ENCODE results near the gene MAL. TPM values are rescaled to one million over a fixed set of nuclear protein-coding genes. Genes with fewer than 3 reads are reported as not detected.

The MAL gene
- total and polyA plus RNA-seq, 2 of the 8 experiments (the other 6 are each of a cell fraction or from before 2014, with no cell fraction given): not detected

DNA sequence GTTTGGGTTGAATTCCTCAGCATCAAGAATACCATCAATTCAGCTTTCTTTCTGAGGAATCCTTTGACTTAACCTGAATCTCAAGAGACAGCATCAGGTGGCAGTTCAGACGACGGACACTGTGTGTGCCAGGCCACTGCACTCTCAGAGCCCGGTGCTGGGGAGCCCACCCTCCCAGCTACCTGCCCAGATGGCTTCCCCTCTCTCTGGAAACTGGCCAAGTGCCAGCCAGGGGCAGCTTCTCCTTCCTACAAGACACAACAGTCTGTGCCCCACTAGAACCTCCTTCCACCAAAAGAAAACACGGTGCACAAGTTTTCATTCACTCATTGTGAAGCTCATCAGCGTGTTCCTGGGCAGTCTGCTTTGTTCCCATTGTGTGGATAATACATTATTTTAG is 28.5 kb downstream of the MAL start:
- Histone ChIP-seq H3K27me3 (replicated peaks in 1 of 4; ENCODE audit: control insufficient read depth in 3 of 4, extremely low read depth in 1 of 4, insufficient read depth in 3 of 4, low read length in 3 of 4) (no peaks in the 10 kb centered on the region), H2AK5ac (ENCODE audit: low read depth, low read length) (no peak overlapping the region), H2BK5ac (ENCODE audit: low read depth, low read length) (no peak overlapping the region), H3K23me2 (ENCODE audit: low read depth, low read length) (no peaks in the 10 kb centered on the region), H2BK20ac (ENCODE audit: low read length) (no peak overlapping the region), H3K23ac (ENCODE audit: insufficient read length) (no peak overlapping the region), H3K4me2 (ENCODE audit: insufficient read depth in 1 of 2, low read depth in 2 of 2, low read length in 2 of 2) (no peak overlapping the region), H3K27ac (ENCODE audit: low read depth, low read length) (no peak overlapping the region), H3K79me1 (ENCODE audit: low read depth, low read length) (no peaks in the 10 kb centered on the region), H3K14ac (ENCODE audit: insufficient read length) (no peak overlapping the region), H2BK12ac (ENCODE audit: low read depth, low read length) (no peak overlapping the region), H4K8ac (ENCODE audit: extremely low read depth, insufficient read depth, low read length) (no peak overlapping the region), H4K91ac (replicated peaks; ENCODE audit: insufficient read length, low read length) (no peak overlapping the region), H3K4me1 (replicated peaks in 1 of 4; ENCODE audit: control insufficient read depth in 3 of 4, insufficient read depth in 4 of 4, low read length in 3 of 4) (no peaks in the 10 kb centered on the region; a peak in 1 of 7 replicates), H3K4me3 (ENCODE audit: extremely low read depth in 1 of 4, insufficient read depth in 2 of 4, low read depth in 3 of 4, low read length in 4 of 4) (no peak overlapping the region), H3K56ac (replicated peaks; ENCODE audit: insufficient read length, low read depth, low read length) (no peak overlapping the region), H3K18ac (ENCODE audit: extremely low read depth, low read length) (no peak overlapping the region), H2BK120ac (replicated peaks; ENCODE audit: low read depth, low read length) (no peak overlapping the region), H3K9ac (replicated peaks in 1 of 4; ENCODE audit: extremely low read depth in 1 of 4, low read depth in 3 of 4, low read length in 3 of 4) (no peak overlapping the region), H2AFZ (ENCODE audit: low read length) (no peak overlapping the region), H3K79me2 (ENCODE audit: control insufficient read depth in 1 of 2, insufficient read depth in 2 of 2, low read length in 2 of 2) (no peaks in the 10 kb centered on the region), H2BK15ac (ENCODE audit: low read length) (no peak overlapping the region), H3K9me3 (ENCODE audit: insufficient read depth in 2 of 2, low read depth in 1 of 2, low read length in 1 of 2) (peaks cover 80 to 94% of the 10 kb centered on the region in 2 experiments), H3K4ac (replicated peaks; ENCODE audit: insufficient read length, low read depth, low read length) (no peak overlapping the region), H4K5ac (ENCODE audit: insufficient read length, low read depth, low read length) (no peak overlapping the region), H4K20me1 (replicated peaks in 1 of 2; ENCODE audit: control insufficient read depth in 1 of 2, insufficient read depth in 2 of 2, low read length in 2 of 2) (no peaks in the 10 kb centered on the region), H3K36me3 (ENCODE audit: control insufficient read depth in 2 of 4, insufficient read depth in 4 of 4, low read length in 3 of 4) (no peaks in the 10 kb centered on the region)
- ChIA-PET POLR2A (ENCODE audit: partially characterized antibody) (no interaction called here), CTCF (ENCODE audit: partially characterized antibody) (interaction anchor here (1.6 to 2.2 kb wide), 3 partner anchors 25 to 62 kb away, joined by 5 to 10 read pairs (median 6); no protein-coding TSS in a partner anchor)
- FAIRE-seq: no peak
- WGBS, 2 experiments (ENCODE audit: extremely low coverage in 1 of 2, insufficient coverage in 1 of 2, insufficient read length in 1 of 2, insufficient replicate concordance in 2 of 2, low coverage in 1 of 2, low lambda C conversion rate in 2 of 2, missing lambda C conversion rate in 1 of 2): 76% methylated on average over 5 of the region's 5 CpGs; no CpG with 5 or more reads in 1 of the 2 experiments
- DNase-seq (ENCODE audit: low read depth in 1 of 2, low spot score in 2 of 2): no peak
- no peak for TF ChIP-seq ZNF274 (IDR thresholded peaks at IDR 0.05; ENCODE audit: borderline replicate concordance, extremely low read depth, low read length)
- no peak for TF ChIP-seq TCF12 (IDR thresholded peaks at IDR 0.05; ENCODE audit: low read depth, low read length)
- TF ChIP-seq SRF (IDR thresholded peaks at IDR 0.05; ENCODE audit: low read depth, low read length): no peak
- no peak for TF ChIP-seq MAFK (IDR thresholded peaks at IDR 0.05; ENCODE audit: low read depth, low read length)
- no peak for TF ChIP-seq CTBP2 (IDR thresholded peaks at IDR 0.05; ENCODE audit: borderline replicate concordance, insufficient read depth, insufficient read length, low read length)
- TF ChIP-seq CHD2 (IDR thresholded peaks at IDR 0.05; ENCODE audit: low read length): no peak
- TF ChIP-seq POLR2A (IDR thresholded peaks at IDR 0.05; ENCODE audit: control extremely low read depth in 1 of 2, low read depth in 2 of 2, low read length in 2 of 2): no peak
- no peak for TF ChIP-seq SIN3A (conservative IDR thresholded peaks at IDR 0.05 in 1 of 2, IDR thresholded peaks at IDR 0.05 in 1 of 2; ENCODE audit: low read depth in 1 of 2, low read length in 2 of 2)
- no peak for TF ChIP-seq CHD1 (IDR thresholded peaks at IDR 0.05; ENCODE audit: low read depth, low read length)
- TF ChIP-seq TEAD4 (IDR thresholded peaks at IDR 0.05; ENCODE audit: low read depth, low read length): no peak
- TF ChIP-seq YY1 (IDR thresholded peaks at IDR 0.05; ENCODE audit: low read depth, low read length): no peak
- no peak for TF ChIP-seq SP1 (IDR thresholded peaks at IDR 0.05; ENCODE audit: low read depth, low read length)
- no peak for TF ChIP-seq HDAC6 (IDR thresholded peaks at IDR 0.05; ENCODE audit: low read depth, low read length)
- no peak for TF ChIP-seq BRCA1 (IDR thresholded peaks at IDR 0.05; ENCODE audit: low read depth, low read length)
- no peak for TF ChIP-seq TAF1 (IDR thresholded peaks at IDR 0.05; ENCODE audit: low read depth, low read length)
- TF ChIP-seq, protein P1, sequence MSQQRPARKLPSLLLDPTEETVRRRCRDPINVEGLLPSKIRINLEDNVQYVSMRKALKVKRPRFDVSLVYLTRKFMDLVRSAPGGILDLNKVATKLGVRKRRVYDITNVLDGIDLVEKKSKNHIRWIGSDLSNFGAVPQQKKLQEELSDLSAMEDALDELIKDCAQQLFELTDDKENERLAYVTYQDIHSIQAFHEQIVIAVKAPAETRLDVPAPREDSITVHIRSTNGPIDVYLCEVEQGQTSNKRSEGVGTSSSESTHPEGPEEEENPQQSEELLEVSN (IDR thresholded peaks at IDR 0.05): no peak

Data from H1 (cell line).